ENCODE measurements around the gene TEX53. TPM values are rescaled to one million over a fixed set of nuclear protein-coding genes. Genes with fewer than 3 reads are reported as not detected.

TEX53 gene
- total and polyA plus RNA-seq, 2 of the 8 experiments (the other 6 are each of a cell fraction or from before 2014, with no cell fraction given) = not detected

GRCh38 chr9:114694146-114694545 is 36.5 kb upstream of the TEX53 start:
- Histone ChIP-seq H3K18ac (ENCODE audit: extremely low read depth, low read length) (no peak overlapping the region), H3K9ac (replicated peaks in 1 of 4; ENCODE audit: extremely low read depth in 1 of 4, low read depth in 3 of 4, low read length in 3 of 4) (no peak overlapping the region), H3K14ac (ENCODE audit: insufficient read length) (no peak overlapping the region), H3K79me2 (ENCODE audit: control insufficient read depth in 1 of 2, insufficient read depth in 2 of 2, low read length in 2 of 2) (no peaks in the 10 kb centered on the region), H4K91ac (replicated peaks; ENCODE audit: insufficient read length, low read length) (no peak overlapping the region), H4K8ac (ENCODE audit: extremely low read depth, insufficient read depth, low read length) (no peak overlapping the region), H2BK12ac (ENCODE audit: low read depth, low read length) (no peak overlapping the region), H4K5ac (ENCODE audit: insufficient read length, low read depth, low read length) (no peak overlapping the region), H2BK20ac (ENCODE audit: low read length) (no peak overlapping the region), H3K4me2 (ENCODE audit: insufficient read depth in 1 of 2, low read depth in 2 of 2, low read length in 2 of 2) (no peak overlapping the region), H3K4me1 (replicated peaks in 1 of 4; ENCODE audit: control insufficient read depth in 3 of 4, insufficient read depth in 4 of 4, low read length in 3 of 4) (no peaks in the 10 kb centered on the region; a peak in 1 of 7 replicates), H3K23ac (ENCODE audit: insufficient read length) (no peak overlapping the region), H3K27me3 (replicated peaks in 1 of 4; ENCODE audit: control insufficient read depth in 3 of 4, extremely low read depth in 1 of 4, insufficient read depth in 3 of 4, low read length in 3 of 4) (0 out of 7 replicates have a peak, but pooled peaks cover 0 to 1% (median 0%) of the 10 kb centered on the region in 4 experiments), H3K27ac (ENCODE audit: low read depth, low read length) (no peak overlapping the region), H2BK120ac (replicated peaks; ENCODE audit: low read depth, low read length) (no peak overlapping the region), H3K4me3 (ENCODE audit: extremely low read depth in 1 of 4, insufficient read depth in 2 of 4, low read depth in 3 of 4, low read length in 4 of 4) (no peak overlapping the region), H2AK5ac (ENCODE audit: low read depth, low read length) (no peak overlapping the region), H3K36me3 (ENCODE audit: control insufficient read depth in 2 of 4, insufficient read depth in 4 of 4, low read length in 3 of 4) (no peaks in the 10 kb centered on the region), H2BK15ac (ENCODE audit: low read length) (no peak overlapping the region), H3K56ac (replicated peaks; ENCODE audit: insufficient read length, low read depth, low read length) (no peak overlapping the region), H3K79me1 (ENCODE audit: low read depth, low read length) (no peaks in the 10 kb centered on the region), H3K4ac (replicated peaks; ENCODE audit: insufficient read length, low read depth, low read length) (no peak overlapping the region), H3K9me3 (ENCODE audit: insufficient read depth in 2 of 2, low read depth in 1 of 2, low read length in 1 of 2) (no peaks in the 10 kb centered on the region), H2AFZ (ENCODE audit: low read length) (no peak overlapping the region), H2BK5ac (ENCODE audit: low read depth, low read length) (no peak overlapping the region), H3K23me2 (ENCODE audit: low read depth, low read length) (no peaks in the 10 kb centered on the region), H4K20me1 (replicated peaks in 1 of 2; ENCODE audit: control insufficient read depth in 1 of 2, insufficient read depth in 2 of 2, low read length in 2 of 2) (peaks cover 0 to 3% of the 10 kb centered on the region in 2 experiments)
- ChIA-PET CTCF (ENCODE audit: partially characterized antibody) (interaction anchor here (0.8 to 8.6 kb wide), 6 partner anchors 13 to 219 kb away, joined by 3 to 71 read pairs (median 4); partner anchors contain the start of gene TEX48), POLR2A (ENCODE audit: partially characterized antibody) (no interaction called here)
- no peak for DNase-seq (ENCODE audit: low read depth in 1 of 2, low spot score in 2 of 2)
- FAIRE-seq = no peak
- 94% methylated on average over 2 of the region's 2 CpGs; no CpG with 5 or more reads in 1 of the 2 experiments for WGBS, 2 experiments (ENCODE audit: extremely low coverage in 1 of 2, insufficient coverage in 1 of 2, insufficient read length in 1 of 2, insufficient replicate concordance in 2 of 2, low coverage in 1 of 2, low lambda C conversion rate in 2 of 2, missing lambda C conversion rate in 1 of 2)
- TF ChIP-seq E2F6 (IDR thresholded peaks at IDR 0.05) = no peak
- TF ChIP-seq BRCA1 (IDR thresholded peaks at IDR 0.05; ENCODE audit: low read depth, low read length) = no peak
- no peak for TF ChIP-seq CHD1 (IDR thresholded peaks at IDR 0.05; ENCODE audit: low read depth, low read length)
- no peak for TF ChIP-seq SIN3A (conservative IDR thresholded peaks at IDR 0.05 in 1 of 2, IDR thresholded peaks at IDR 0.05 in 1 of 2; ENCODE audit: low read depth in 1 of 2, low read length in 2 of 2)
- TF ChIP-seq TAF7 (optimal IDR thresholded peaks at IDR 0.05; ENCODE audit: borderline replicate concordance, low read depth, low read length) = no peak
- no peak for TF ChIP-seq SP2 (IDR thresholded peaks at IDR 0.05; ENCODE audit: low read length)
- TF ChIP-seq TCF12 (IDR thresholded peaks at IDR 0.05; ENCODE audit: low read depth, low read length) = no peak
- no peak for TF ChIP-seq EZH2 (IDR thresholded peaks at IDR 0.05; ENCODE audit: low read depth, low read length, severe bottlenecking)
- TF ChIP-seq EP300 (IDR thresholded peaks at IDR 0.05; ENCODE audit: borderline replicate concordance in 1 of 2, low read depth in 2 of 2, low read length in 2 of 2) = no peak
- TF ChIP-seq CEBPB (IDR thresholded peaks at IDR 0.05; ENCODE audit: low read depth, low read length) = no peak
- TF ChIP-seq CBX8 (IDR thresholded peaks at IDR 0.05; ENCODE audit: borderline replicate concordance, low read depth, low read length) = no peak
- TF ChIP-seq ATF3 (IDR thresholded peaks at IDR 0.05; ENCODE audit: insufficient read depth, low read depth, low read length) = no peak
- no peak for TF ChIP-seq YY1 (IDR thresholded peaks at IDR 0.05; ENCODE audit: low read depth, low read length)

Measured in H1 (cell line).